Adrenal gland (tissue), 12 donors: ENCODE measurements around the gene PTK6. TPM values are rescaled to one million over a fixed set of nuclear protein-coding genes. Genes with fewer than 3 reads are reported as not detected.

Source experiments
- DNase-seq, 7 donors: peaks; one replicate each; pipeline ENCODE4 v3.0.0-alpha.2; 2019 to 2020
- H3K27ac ChIP-seq, 5 donors: fragments of 200-600 bp; sonication (generic) in 4 of 5; 1 replicate in 3 of 5; 2 replicates in 2 of 5; pipeline versions ENCODE4 v1.5.1 to v1.8.0; 2016 to 2020; ENCODE audit warnings: mild to moderate bottlenecking in 1 of 5
- H3K27me3 ChIP-seq: fragments of 200-600 bp; 2 replicates; pipeline ENCODE4 v1.8.0; 2021
- H3K36me3 ChIP-seq, 2 donors: fragments of 200-600 bp; replicated peaks in 1 of 2; 1 replicate in 1 of 2; 2 replicates in 1 of 2; pipeline versions ENCODE4 v1.5.1 to v1.8.0; 2018 to 2022
- H3K4me1 ChIP-seq, 2 donors: fragments of 200-600 bp; replicated peaks in 1 of 2; 1 replicate in 1 of 2; 2 replicates in 1 of 2; pipeline versions ENCODE4 v1.5.1 to v1.8.0; 2018 to 2021
- H3K4me3 ChIP-seq, 4 donors: fragments of 200-600 bp; sonication (generic) in 3 of 4; one replicate each; pipeline ENCODE4 v1.5.1; 2016 to 2018
- H3K9me3 ChIP-seq, 3 donors: fragments of 200-600 bp; sonication (generic) in 1 of 3; replicated peaks in 1 of 3; 1 replicate in 2 of 3; 2 replicates in 1 of 3; pipeline versions ENCODE4 v1.5.1 to v1.8.0; 2016 to 2021
- POLR2A ChIP-seq, 2 donors: fragments of 450-650 bp; IDR thresholded peaks; one replicate each; pipeline ENCODE4 v1.6.1; 2017; ENCODE audit warnings: antibody characterized with exemption in 2 of 2, mild to moderate bottlenecking in 2 of 2, moderate library complexity in 1 of 2
- WGBS, 4 donors: extraction: QIAGEN DNeasy Blood & Tissue Kit in 2 of 4; methylation state at CpG; one replicate each; pipeline versions ENCODE4 v1.1.5 to v1.1.7; 2013 to 2017; 5-methylcytosine and 5-hydroxymethylcytosine counted together
- intact Hi-C, 2 donors: fragments of 100-400 bp; cut with DNase I; formaldehyde crosslinking; loops; one replicate each; pipeline versions ENCODE4 v1.14.1 to v1.15.0; 2022 to 2023
- polyA plus RNA-seq, 3 donors: library from polyadenylated mRNA; stranded (reverse); fragments of 200-250 nt in 2 of 3; fragments of 350-450 nt in 1 of 3; fragmentation: Illumina TruSeq in 1 of 3; extraction: RNeasy Lipid Tissue Mini Kit (QIAGEN cat#74804) in 1 of 3; gene quantifications; one replicate each; pipeline ENCODE4 v1.2.3, GENCODE V29; 2013 to 2014
- total RNA-seq, 9 donors: library from RNA; depleted of rRNA in 4 of 9; stranded (reverse); fragments of >200 nt in 4 of 9; fragments of 120-200 nt in 1 of 9; fragmentation: NEBNext Ultra II Directional in 1 of 9; extraction: Animal tissue kit (Norgen Biotek cat#: 25700) in 1 of 9; gene quantifications; one replicate each; pipeline versions ENCODE4 v1.1.0 to v1.2.4, GENCODE V29; 2013 to 2023
- TF ChIP-seq, protein P1 (sequence below), 6 experiments: fragments of 450-650 bp in 4 of 6; fragments of 200-600 bp in 2 of 6; sonication (generic) in 1 of 6; IDR thresholded peaks; 1 replicate in 5 of 6; 2 replicates in 1 of 6; pipeline versions ENCODE4 v1.5.1 to v1.8.0; 2016 to 2021; ENCODE audit warnings: antibody characterized with exemption in 6 of 6, mild to moderate bottlenecking in 2 of 6, moderate library complexity in 1 of 6
- donor health status: healthy with polysubstance abuse.
- donor health status: Bipolar disorder and iron deficiency.
- donor health status: DM: yes; HTN: yes; CAD: no.
- donor health status: DM: no; HTN: no; CAD: no.
- donor health status: DM: no; HTN: no; CAD: no.
- donor health status: DM: yes; HTN: yes; CAD: no.

The PTK6 gene
- total and polyA plus RNA-seq, 12 donors = 0.19 to 0.72 (median 0.36) TPM; not detected in 5

DNA sequence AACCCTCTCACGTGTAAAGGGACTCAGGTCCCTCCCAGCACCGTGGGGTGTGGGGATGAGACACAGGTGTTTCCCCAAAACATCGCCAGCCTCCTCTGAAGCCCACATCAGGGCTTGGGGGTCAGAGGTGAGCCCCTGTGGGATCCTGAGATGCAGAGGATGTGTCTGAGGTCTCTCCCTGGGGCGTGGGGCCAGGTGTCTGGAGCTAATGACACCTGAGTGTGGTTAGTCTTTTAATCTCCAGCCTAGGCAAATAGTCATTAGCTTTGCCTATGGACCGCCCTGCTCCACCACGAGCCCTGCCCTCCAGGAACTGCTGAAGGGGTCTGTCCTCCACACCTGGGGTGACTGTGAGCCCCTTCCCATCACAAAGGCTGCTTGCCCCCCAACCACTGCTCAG lies 8.6 kb upstream of the PTK6 start:
- no peak for DNase-seq
- TF ChIP-seq, protein P1, sequence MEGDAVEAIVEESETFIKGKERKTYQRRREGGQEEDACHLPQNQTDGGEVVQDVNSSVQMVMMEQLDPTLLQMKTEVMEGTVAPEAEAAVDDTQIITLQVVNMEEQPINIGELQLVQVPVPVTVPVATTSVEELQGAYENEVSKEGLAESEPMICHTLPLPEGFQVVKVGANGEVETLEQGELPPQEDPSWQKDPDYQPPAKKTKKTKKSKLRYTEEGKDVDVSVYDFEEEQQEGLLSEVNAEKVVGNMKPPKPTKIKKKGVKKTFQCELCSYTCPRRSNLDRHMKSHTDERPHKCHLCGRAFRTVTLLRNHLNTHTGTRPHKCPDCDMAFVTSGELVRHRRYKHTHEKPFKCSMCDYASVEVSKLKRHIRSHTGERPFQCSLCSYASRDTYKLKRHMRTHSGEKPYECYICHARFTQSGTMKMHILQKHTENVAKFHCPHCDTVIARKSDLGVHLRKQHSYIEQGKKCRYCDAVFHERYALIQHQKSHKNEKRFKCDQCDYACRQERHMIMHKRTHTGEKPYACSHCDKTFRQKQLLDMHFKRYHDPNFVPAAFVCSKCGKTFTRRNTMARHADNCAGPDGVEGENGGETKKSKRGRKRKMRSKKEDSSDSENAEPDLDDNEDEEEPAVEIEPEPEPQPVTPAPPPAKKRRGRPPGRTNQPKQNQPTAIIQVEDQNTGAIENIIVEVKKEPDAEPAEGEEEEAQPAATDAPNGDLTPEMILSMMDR (IDR thresholded peaks at IDR 0.05) = no peak
- no peak for TF ChIP-seq POLR2A (IDR thresholded peaks at IDR 0.05)
- no peaks in the 10 kb centered on the region for H3K36me3 ChIP-seq
- no peak overlapping the region for H3K4me3 ChIP-seq
- WGBS, 4 donors = 43 to 69% (median 63%) methylated on average over 3 to 6 of the region's 6 CpGs
- peaks cover 10% of the 10 kb centered on the region for H3K27me3 ChIP-seq
- intact Hi-C loops = no loop called here
- H3K9me3 ChIP-seq = no peaks in the 10 kb centered on the region
- no peak overlapping the region for H3K27ac ChIP-seq
- H3K4me1 ChIP-seq = no peaks in the 10 kb centered on the region

DNA sequence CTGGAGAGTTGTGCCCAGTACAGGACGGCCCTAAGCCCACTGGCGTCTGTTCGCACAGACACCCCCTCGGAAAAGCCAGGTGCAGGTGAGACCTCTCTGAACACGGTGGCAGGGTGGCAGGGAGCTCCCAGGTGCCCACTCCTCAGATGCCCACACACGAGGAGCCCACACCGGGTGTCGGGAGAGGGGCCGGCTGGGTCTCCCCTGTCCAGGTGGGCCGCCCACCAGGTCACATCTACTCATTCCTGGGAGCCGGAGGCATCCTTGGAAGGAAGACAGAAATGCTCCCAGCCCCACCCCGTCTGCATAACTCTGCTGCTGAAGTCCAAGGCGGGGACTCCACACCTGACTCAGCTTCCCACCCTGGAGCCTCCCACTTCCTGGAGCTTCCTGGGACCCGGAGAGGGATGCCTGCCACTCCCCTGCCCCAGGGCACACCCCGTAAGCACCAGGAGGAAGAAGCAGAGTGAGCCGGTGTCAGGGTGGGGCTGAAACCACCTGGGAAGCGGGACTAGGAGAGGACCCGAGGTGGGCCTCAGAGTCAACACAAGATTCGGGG lies 7.9 kb upstream of the PTK6 start:
- Histone ChIP-seq H3K4me1 (no peaks in the 10 kb centered on the region), H3K27me3 (peaks cover 10% of the 10 kb centered on the region), H3K4me3 (no peak overlapping the region), H3K9me3 (no peaks in the 10 kb centered on the region), H3K27ac (no peak overlapping the region), H3K36me3 (no peaks in the 10 kb centered on the region)
- DNase-seq = no peak
- 63 to 75% (median 71%) methylated on average over 5 to 19 of the region's 19 CpGs for WGBS, 4 donors
- TF ChIP-seq, protein P1 (IDR thresholded peaks at IDR 0.05) = no peak
- TF ChIP-seq POLR2A (IDR thresholded peaks at IDR 0.05) = no peak
- intact Hi-C loops = no loop called here

DNA sequence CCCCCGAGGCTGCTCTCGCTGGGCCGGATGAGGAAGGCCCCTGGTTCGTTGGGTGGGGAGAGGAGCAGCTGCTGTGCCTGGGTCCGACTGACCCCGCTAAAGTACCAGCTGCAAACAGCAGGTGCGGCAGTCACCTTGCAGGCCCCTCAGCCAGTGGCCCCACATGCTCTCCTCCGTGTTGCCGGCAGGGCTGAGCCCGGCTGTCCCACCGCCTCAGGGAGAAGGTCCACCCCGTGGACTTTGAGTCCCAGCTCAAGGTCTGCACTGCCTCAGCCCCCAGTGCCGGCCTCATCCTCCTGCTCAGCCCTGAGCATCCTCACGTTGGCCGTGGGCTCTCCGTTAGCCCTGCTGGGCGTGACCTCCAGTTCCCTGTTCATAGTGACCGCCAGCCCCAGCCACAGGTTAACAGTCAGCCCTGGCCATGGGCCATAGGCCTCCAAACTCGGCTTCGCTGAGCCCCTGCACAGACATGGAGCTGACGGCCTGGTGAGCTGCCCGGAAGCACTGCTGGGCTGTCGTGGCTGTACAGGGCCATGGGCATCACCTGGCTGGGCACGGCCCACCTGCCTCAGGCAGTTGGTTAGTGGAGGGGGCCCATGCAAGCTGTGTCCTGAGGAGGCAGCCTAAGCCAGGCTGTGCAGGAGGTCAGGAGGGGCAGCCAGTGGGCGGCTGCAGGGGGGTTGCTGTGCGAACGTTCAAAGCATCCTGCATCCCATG lies 7.2 kb upstream of the PTK6 start:
- Histone ChIP-seq H3K4me1 (no peaks in the 10 kb centered on the region), H3K36me3 (no peaks in the 10 kb centered on the region), H3K27ac (no peak overlapping the region), H3K4me3 (no peak overlapping the region), H3K27me3 (peaks cover 10% of the 10 kb centered on the region), H3K9me3 (no peaks in the 10 kb centered on the region)
- WGBS, 4 donors = 72 to 78% (median 75%) methylated on average over 8 to 27 of the region's 27 CpGs
- intact Hi-C loops = no loop called here
- TF ChIP-seq, protein P1 (IDR thresholded peaks at IDR 0.05) = no peak
- TF ChIP-seq POLR2A (IDR thresholded peaks at IDR 0.05) = no peak
- no peak for DNase-seq

DNA sequence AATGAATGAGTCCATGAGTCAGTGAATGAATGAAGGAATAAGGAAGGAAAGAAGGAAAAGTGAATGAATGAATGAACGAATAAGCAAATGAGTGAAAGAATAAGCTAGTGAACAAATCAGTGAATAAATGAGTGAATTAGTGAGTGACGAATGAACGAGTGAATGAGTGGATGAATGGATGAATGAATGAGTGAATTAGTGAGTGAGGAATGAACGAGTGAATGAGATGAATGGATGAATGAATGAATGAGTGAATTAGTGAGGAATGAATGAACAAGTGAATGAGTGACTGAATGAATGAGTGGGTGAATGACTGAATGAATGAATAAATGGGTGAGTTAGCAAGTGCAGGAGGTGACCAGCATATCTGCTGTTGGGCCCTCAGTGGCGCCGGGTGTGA lies 6.6 kb upstream of the PTK6 start:
- Histone ChIP-seq H3K9me3 (no peaks in the 10 kb centered on the region), H3K36me3 (no peaks in the 10 kb centered on the region), H3K4me1 (no peaks in the 10 kb centered on the region), H3K27me3 (peaks cover 10% of the 10 kb centered on the region), H3K4me3 (no peak overlapping the region), H3K27ac (no peak overlapping the region)
- WGBS, 4 donors = 72 to 79% (median 78%) methylated on average over 6 of the region's 6 CpGs
- TF ChIP-seq, protein P1 (IDR thresholded peaks at IDR 0.05) = no peak
- TF ChIP-seq POLR2A (IDR thresholded peaks at IDR 0.05) = no peak
- no peak for DNase-seq
- intact Hi-C loops = no loop called here
